Measurements from ENCODE around the gene LSM11. TPM values are rescaled to one million over a fixed set of nuclear protein-coding genes. Genes with fewer than 3 reads are reported as not detected.
A peak's percentile ranks its signal among the peaks of the same experiment; 100 is the strongest.

Gene LSM11
- polyA plus RNA-seq, 1 of the 3 experiments (the other 2 are of a cell fraction), result 0.95 TPM

- Histone ChIP-seq H3K4me1 (ENCODE audit: control insufficient read depth in 1 of 2, insufficient read depth in 2 of 2, low read depth in 1 of 2, low read length in 1 of 2) (peaks cover 0 to 18% of the 10 kb centered on the region in 2 experiments; a peak in 1 of 4 replicates), H3F3A (replicated peaks; ENCODE audit: insufficient read depth) (peaks cover 33% of the 10 kb centered on the region), H3K36me3 (replicated peaks in 1 of 2; ENCODE audit: control insufficient read depth in 1 of 2, insufficient read depth in 2 of 2, low read length in 1 of 2) (no peaks in the 10 kb centered on the region), H3K27ac (ENCODE audit: low read depth in 2 of 2, low read length in 1 of 2) (peak overlapping the region; percentile 47 to 81; a peak in 3 of 4 replicates), H2AFZ (ENCODE audit: low read depth) (peak overlapping the region; percentile 5; the same call in 1 of the 2 replicates), H3K9me3 (no peaks in the 10 kb centered on the region), H3K27me3 (ENCODE audit: insufficient read depth) (no peaks in the 10 kb centered on the region), H3K9ac (peak overlapping the region; percentile 51; the same call in 1 of the 2 replicates), H3K4me2 (peak overlapping the region; percentile 30; the same call in 1 of the 2 replicates), H3K9me2 (no peaks in the 10 kb centered on the region), H3K4me3 (ENCODE audit: low read depth in 2 of 2, low read length in 1 of 2) (no peak overlapping the region), H4K20me1 (ENCODE audit: insufficient read depth) (no peaks in the 10 kb centered on the region), H3K79me2 (ENCODE audit: insufficient read depth) (no peaks in the 10 kb centered on the region)
- 59% methylated on average over 3 of the region's 3 CpGs for WGBS (ENCODE audit: low lambda C conversion rate)
- DNase-seq, result no peak
- TF ChIP-seq FOXM1 (IDR thresholded peaks at IDR 0.05; ENCODE audit: low read depth) (no peak), TEAD4 (IDR thresholded peaks at IDR 0.05; ENCODE audit: borderline replicate concordance, insufficient read depth) (no peak), IRF3 (IDR thresholded peaks at IDR 0.05; ENCODE audit: low read depth, low read length) (no peak), EP300 (IDR thresholded peaks at IDR 0.05; ENCODE audit: borderline replicate concordance in 1 of 2, low read depth in 1 of 2, low read length in 1 of 2) (no peak), TAF1 (IDR thresholded peaks at IDR 0.05; ENCODE audit: borderline replicate concordance, low read depth, low read length) (no peak), CTCF (IDR thresholded peaks at IDR 0.05) (no peak), RCOR1 (IDR thresholded peaks at IDR 0.05; ENCODE audit: low read length) (no peak), REST (IDR thresholded peaks at IDR 0.05; ENCODE audit: low read depth, low read length) (no peak)
- ChIA-PET CTCF (no interaction called here), POLR2A (no interaction called here)
Observed at GRCh38 chr5:157710431-157710830, 33.1 kb upstream of the LSM11 start.

GRCh38 chr5:157710882-157711281 is 32.6 kb upstream of the LSM11 start:
- H3K4me3 ChIP-seq (ENCODE audit: low read depth in 2 of 2, low read length in 1 of 2), result no peak overlapping the region
- peak overlapping the region; percentile 47 to 81; a peak in 3 of 4 replicates for H3K27ac ChIP-seq (ENCODE audit: low read depth in 2 of 2, low read length in 1 of 2)
- H3K9ac ChIP-seq, result peak overlapping the region; percentile 51; the same call in 1 of the 2 replicates
- H3K4me2 ChIP-seq, result peak overlapping the region; percentile 30; the same call in 1 of the 2 replicates
- peaks cover 0 to 18% of the 10 kb centered on the region in 2 experiments; a peak in 1 of 4 replicates for H3K4me1 ChIP-seq (ENCODE audit: control insufficient read depth in 1 of 2, insufficient read depth in 2 of 2, low read depth in 1 of 2, low read length in 1 of 2)
- 11% methylated on average over 2 of the region's 2 CpGs for WGBS (ENCODE audit: low lambda C conversion rate)
- H3K79me2 ChIP-seq (ENCODE audit: insufficient read depth), result no peaks in the 10 kb centered on the region
- CTCF ChIA-PET, result no interaction called here
- peak overlapping the region; percentile 5; the same call in 1 of the 2 replicates for H2AFZ ChIP-seq (ENCODE audit: low read depth)
- H3K9me2 ChIP-seq, result no peaks in the 10 kb centered on the region
- no peak for DNase-seq
- no peaks in the 10 kb centered on the region for H4K20me1 ChIP-seq (ENCODE audit: insufficient read depth)
- POLR2A ChIA-PET, result no interaction called here
- H3F3A ChIP-seq (replicated peaks; ENCODE audit: insufficient read depth), result peaks cover 33% of the 10 kb centered on the region
- H3K36me3 ChIP-seq (replicated peaks in 1 of 2; ENCODE audit: control insufficient read depth in 1 of 2, insufficient read depth in 2 of 2, low read length in 1 of 2), result no peaks in the 10 kb centered on the region
- H3K27me3 ChIP-seq (ENCODE audit: insufficient read depth), result no peaks in the 10 kb centered on the region
- no peaks in the 10 kb centered on the region for H3K9me3 ChIP-seq
- TF ChIP-seq GATA2 (CRISPR knock-in tag; IDR thresholded peaks at IDR 0.05) (no peak), NFIC (IDR thresholded peaks at IDR 0.05; ENCODE audit: borderline replicate concordance) (peak; percentile 15; the same call in 1 of the 2 replicates), FOXM1 (IDR thresholded peaks at IDR 0.05; ENCODE audit: low read depth) (no peak), TAF1 (IDR thresholded peaks at IDR 0.05; ENCODE audit: borderline replicate concordance, low read depth, low read length) (no peak), ELF1 (IDR thresholded peaks at IDR 0.05) (no peak), SIN3A (IDR thresholded peaks at IDR 0.05; ENCODE audit: borderline replicate concordance, low read depth, low read length) (no peak), JUND (IDR thresholded peaks at IDR 0.05) (peak; percentile 40; the same call in 1 of the 2 replicates), TEAD4 (IDR thresholded peaks at IDR 0.05; ENCODE audit: borderline replicate concordance, insufficient read depth) (peak; percentile 76), NRF1 (IDR thresholded peaks at IDR 0.05; ENCODE audit: low read depth, low read length) (no peak), CTCF (IDR thresholded peaks at IDR 0.05) (no peak), FOSL2 (IDR thresholded peaks at IDR 0.05; ENCODE audit: borderline replicate concordance, low read depth) (peak; percentile 51; the same call in 1 of the 2 replicates), GABPA (IDR thresholded peaks at IDR 0.05; ENCODE audit: low read depth) (no peak), MAX (IDR thresholded peaks at IDR 0.05; ENCODE audit: low read depth) (no peak)
